ENCODE measurements around the gene NLGN3.

NLGN3 gene

DNA sequence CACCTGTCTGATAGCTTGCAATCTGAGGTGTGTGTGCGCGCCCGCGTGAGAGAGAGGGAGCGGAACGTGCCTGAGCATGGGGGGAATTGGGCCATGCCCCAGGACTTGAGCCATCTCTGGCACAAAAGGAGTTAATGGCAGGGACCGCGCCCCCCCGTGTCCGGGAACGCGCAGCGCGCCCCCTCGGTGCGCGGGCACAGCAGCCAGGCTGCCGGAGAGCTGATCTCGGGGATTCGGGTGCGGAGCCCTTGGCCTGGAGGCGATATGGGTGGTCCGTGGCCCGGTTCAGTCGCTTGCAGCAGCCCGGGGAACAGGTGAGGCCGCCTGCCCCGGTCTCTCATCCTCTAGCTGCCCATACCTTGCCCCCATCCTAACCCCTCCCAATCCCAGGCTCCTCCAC lies at the start of gene NLGN3:
NLGN3 (plus strand) TSS at position 191 of the 400 bp plus-strand sequence. CDS start 2,909 bp downstream, outside the sequence.
- DNase-seq = no peak

DNA sequence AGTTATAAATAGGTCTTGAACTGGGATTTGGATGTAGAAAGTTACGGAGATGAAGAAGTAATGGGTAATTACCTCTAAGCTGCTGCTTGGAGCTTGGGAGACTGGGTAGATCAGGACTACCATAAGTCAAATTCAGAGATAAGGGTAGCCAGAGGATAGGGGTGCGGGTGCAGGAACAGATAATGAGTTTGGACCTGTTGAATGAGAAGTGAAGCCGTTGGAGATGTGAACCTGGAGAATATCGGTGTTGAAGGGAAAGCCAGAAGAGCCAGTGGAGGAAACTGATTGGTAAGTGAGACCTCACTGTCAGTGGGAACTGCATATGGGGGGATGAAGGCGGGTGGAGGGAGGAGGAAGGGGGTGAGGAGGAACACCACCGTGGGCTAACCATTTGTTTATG lies 49.6 kb upstream of the NLGN3 start:
- no peak for DNase-seq

DNA sequence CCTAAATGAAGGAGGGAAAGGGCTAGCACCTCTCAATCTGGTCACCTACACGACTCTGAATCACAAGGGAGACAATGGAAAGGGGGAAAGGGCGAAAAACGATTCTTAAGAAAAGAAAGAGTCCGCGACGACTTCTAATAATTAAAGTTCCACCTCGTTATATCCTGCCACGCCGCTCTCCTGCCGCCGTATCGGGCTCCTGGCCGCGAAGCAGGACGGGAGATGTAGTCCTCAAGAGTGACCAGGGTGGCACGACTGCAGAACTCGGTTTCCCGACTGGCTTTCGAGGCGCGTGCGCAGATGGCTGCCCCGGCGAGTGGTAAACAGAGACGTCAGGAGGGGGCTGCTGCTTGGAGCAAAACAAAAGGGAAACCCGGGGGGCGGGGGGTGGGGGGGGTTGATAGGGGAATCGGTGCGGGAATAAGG lies 49.1 kb upstream of the NLGN3 start, which contains the start of gene FOXO4:
FOXO4 (plus strand) TSS at position 297 of the 426 bp plus-strand sequence. CDS start 678 bp downstream, outside the sequence.
- peak; percentile 83 for DNase-seq

DNA sequence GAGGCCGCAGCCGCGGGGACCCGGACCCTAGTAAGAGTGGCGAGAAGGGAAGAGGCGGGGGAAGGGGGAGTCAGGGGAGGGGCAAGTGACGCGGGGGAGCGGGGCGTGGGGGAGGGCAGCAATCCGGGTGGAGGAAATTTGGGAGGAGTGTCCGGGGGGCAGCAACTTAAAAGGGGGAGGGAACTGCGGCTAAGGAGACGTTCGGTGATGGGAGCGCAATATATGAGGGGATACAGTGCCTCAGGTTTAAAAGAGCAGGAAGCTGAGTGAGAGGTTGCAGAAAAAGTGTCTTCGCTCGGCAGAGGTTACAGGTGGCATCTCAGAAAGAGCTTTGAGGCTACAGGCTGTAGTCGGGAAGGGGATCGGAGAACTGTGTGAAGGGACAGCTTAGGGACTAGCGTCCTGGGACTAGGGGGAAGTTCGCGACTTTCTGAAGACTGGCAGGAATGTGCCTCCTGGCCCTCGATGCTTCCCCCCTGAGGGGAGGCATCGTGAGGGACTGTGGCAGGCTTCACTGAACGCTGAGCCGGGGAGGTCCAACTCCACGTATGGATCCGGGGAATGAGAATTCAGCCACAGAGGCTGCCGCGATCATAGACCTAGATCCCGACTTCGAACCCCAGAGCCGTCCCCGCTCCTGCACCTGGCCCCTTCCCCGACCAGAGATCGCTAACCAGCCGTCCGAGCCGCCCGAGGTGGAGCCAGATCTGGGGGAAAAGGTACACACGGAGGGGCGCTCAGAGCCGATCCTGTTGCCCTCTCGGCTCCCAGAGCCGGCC lies 48.5 kb upstream of the NLGN3 start:
- DNase-seq = peak; percentile 54

- DNase-seq = no peak
These were observed 47.9 kb upstream of the NLGN3 start for GRCh38 chrX:71096760-71097032.

DNA sequence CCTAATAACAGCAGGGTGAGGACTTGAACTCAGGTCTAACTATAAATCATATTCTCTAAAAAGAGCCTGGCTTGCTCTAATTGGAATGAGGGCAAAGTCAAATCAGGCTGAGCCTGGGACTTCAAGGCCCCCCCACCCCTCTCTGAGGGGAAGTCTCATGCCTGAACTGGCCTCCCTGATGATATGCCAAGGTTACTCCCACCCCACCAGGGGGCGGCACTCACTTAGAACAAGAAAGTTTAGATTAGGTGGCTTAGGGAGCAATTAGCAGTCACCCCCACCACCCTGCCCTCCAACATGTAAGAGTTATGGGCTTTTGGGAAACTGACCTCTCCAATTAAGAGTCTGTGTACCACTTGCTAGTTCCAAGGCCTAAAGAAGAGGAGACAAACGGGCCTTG lies 46.3 kb upstream of the NLGN3 start:
- DNase-seq = peak; percentile 41

GRCh38 chrX:71098951-71099506 lies 45.6 kb upstream of the NLGN3 start:
- DNase-seq = no peak

GRCh38 chrX:71099736-71100135 lies 44.9 kb upstream of the NLGN3 start:
- DNase-seq = no peak

DNA sequence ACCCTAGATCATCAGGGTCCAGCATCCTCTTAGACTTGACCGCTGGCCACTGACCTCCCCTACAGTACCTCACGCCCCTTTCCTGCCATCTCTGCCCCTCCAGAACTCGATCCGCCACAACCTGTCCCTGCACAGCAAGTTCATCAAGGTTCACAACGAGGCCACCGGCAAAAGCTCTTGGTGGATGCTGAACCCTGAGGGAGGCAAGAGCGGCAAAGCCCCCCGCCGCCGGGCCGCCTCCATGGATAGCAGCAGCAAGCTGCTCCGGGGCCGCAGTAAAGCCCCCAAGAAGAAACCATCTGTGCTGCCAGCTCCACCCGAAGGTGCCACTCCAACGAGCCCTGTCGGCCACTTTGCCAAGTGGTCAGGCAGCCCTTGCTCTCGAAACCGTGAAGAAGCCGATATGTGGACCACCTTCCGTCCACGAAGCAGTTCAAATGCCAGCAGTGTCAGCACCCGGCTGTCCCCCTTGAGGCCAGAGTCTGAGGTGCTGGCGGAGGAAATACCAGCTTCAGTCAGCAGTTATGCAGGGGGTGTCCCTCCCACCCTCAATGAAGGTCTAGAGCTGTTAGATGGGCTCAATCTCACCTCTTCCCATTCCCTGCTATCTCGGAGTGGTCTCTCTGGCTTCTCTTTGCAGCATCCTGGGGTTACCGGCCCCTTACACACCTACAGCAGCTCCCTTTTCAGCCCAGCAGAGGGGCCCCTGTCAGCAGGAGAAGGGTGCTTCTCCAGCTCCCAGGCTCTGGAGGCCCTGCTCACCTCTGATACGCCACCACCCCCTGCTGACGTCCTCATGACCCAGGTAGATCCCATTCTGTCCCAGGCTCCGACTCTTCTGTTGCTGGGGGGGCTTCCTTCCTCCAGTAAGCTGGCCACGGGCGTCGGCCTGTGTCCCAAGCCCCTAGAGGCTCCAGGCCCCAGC lies 43.8 kb upstream of the NLGN3 start:
- no peak for DNase-seq

- DNase-seq = no peak
These were observed 42.3 kb upstream of the NLGN3 start for GRCh38 chrX:71102292-71102691.

DNA sequence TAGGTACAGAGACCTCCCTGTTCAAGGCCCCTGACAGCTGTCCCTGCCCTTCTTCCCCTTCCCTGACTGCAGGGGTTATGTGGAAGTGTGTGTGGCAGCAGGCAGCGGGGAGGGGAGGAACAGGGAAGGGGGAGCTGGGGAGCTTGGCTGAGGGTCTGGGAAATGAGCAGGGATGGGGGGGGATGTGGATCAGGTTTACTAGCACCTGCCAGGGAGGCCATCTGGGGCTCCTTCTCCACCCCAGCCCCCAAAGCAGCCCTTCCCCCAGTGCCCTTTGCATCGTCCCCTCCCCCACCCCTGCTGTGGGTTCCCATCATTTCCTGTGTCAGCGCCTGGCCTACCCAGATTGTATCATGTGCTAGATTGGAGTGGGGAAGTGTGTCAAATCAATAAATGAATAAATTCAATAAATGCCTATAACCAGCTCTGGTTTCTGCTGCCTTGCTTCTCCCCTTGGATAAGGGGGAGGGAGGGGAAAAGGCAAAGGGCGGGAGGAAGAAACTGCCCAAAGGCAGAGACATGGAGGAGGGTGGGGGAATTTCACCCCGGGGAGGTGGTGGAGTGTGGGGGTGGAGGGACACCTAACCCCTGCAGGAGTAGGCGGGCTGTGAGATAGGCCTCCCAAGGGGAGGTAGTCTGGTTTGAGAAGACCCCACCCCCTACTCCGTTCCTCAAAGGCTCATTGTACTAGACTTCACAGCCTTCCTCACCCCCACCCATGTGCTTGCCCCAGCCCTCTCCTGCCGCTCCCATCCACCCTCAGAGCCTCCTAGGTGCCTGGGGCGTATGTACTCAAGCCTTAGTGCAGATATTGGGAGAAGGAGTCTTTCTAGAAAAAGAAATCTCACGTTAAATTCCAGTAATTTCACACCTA lies 41.3 kb upstream of the NLGN3 start:
- DNase-seq = no peak

GRCh38 chrX:71105628-71106027 lies 39.0 kb upstream of the NLGN3 start:
- DNase-seq = no peak

- DNase-seq = no peak
These were observed 38.2 kb upstream of the NLGN3 start, which contains the start of gene CXorf65 for GRCh38 chrX:71106427-71106826. Gene CXorf65, minus strand, starts transcription at chrX:71106740. Its CDS starts 184 bp downstream, at chrX:71106556.

DNA sequence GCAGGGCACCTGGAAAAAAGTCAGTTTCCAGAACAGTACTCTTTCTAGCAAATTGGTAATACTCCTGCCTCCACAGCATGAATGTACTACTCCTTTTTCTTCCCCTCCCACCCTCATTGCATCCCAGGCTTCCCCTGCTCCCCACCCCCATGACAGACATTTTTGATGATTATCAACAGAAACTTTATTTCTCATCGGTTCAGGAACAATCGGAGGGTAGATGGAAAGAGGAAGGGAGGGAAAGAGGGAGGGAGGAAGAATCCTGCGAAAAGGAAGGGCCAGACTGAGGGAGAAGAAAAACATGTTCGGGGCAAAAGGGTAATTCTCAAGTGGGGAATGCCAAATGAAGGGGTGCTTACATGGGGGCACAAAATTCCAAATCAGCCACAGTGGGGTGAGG lies 37.4 kb upstream of the NLGN3 start:
- no peak for DNase-seq

- no peak for DNase-seq
These were observed 36.8 kb upstream of the NLGN3 start for GRCh38 chrX:71107762-71108360.

DNA sequence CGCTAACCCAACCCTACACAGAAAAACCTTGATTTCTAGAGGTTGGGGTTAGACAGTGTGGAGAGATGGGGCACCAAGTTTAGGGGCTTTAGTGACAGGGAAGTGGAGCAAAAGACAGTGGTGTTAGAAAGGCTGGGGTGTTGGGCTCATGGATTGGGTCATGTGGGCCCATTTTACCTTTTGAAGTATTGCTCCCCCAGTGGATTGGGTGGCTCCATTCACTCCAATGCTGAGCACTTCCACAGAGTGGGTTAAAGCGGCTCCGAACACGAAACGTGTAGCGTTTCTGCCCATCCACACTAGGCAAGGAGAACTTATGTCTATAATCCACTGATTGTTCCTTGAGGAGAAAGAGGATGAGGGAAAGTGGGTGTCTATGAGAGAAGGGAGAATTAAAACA lies 35.6 kb upstream of the NLGN3 start:
- DNase-seq = no peak

DNA sequence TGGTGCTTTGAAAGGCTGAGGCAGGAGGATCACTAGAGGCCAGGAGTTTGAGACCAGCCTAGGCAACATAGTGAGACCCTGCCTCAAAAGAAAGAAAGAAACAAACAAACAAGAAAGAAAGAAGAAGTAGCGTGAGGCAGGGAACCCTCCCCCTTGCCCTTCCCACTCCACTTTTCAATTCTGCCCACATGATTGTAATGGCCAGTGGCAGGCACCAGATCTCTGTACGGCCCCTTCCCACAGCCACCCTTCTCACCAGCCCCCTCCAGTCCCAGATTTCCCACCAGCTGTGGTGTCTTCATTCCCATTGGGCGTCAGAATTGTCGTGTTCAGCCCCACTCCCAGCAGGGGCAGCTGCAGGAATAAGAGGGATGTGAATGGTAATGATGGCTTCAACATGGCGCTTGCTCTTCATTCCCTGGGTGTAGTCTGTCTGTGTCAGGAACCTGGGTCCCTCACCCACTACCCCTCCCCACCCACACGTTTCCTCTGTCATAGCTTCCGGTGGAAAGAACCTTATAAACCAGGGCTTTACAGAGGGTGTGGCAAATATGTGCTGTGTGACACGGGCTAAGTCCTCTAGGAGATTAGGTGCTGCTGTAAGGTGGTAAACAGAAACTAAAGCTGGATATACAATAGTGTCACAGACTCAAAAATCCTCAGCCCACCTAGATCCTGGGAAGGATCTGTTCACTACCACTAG lies 33.3 kb upstream of the NLGN3 start, which contains the start of gene IL2RG:
IL2RG (minus strand) TSS at position 437 of the 703 bp plus-strand sequence; CDS start at position 399, 38 bp downstream.
- DNase-seq = no peak

DNA sequence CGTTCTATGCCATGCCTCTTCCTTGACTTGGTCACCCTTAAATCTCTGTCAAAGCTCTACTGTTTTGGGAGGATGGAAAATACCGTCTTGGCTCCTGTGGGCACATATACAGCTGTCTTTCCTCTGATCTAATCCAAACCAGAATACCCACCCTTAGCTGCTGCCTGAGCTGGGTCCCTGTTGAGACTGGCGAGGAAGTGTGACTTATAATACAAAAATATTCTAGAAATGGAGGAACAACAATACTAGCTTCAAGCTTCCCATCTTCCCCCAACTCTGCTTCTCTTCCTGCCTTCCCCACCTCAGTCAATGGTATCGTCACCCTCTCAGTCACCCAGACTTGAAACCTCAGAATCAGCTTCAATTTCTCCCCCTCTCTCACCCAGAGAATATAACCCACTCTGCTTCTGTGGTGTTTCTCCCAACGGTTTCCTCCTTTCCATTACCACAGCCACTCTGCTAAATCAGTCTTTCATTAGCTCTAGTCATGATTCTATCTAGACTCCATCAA lies 32.7 kb upstream of the NLGN3 start:
- no peak for DNase-seq

- DNase-seq = no peak
These were observed 27.3 kb upstream of the NLGN3 start for GRCh38 chrX:71117358-71117757.

DNA sequence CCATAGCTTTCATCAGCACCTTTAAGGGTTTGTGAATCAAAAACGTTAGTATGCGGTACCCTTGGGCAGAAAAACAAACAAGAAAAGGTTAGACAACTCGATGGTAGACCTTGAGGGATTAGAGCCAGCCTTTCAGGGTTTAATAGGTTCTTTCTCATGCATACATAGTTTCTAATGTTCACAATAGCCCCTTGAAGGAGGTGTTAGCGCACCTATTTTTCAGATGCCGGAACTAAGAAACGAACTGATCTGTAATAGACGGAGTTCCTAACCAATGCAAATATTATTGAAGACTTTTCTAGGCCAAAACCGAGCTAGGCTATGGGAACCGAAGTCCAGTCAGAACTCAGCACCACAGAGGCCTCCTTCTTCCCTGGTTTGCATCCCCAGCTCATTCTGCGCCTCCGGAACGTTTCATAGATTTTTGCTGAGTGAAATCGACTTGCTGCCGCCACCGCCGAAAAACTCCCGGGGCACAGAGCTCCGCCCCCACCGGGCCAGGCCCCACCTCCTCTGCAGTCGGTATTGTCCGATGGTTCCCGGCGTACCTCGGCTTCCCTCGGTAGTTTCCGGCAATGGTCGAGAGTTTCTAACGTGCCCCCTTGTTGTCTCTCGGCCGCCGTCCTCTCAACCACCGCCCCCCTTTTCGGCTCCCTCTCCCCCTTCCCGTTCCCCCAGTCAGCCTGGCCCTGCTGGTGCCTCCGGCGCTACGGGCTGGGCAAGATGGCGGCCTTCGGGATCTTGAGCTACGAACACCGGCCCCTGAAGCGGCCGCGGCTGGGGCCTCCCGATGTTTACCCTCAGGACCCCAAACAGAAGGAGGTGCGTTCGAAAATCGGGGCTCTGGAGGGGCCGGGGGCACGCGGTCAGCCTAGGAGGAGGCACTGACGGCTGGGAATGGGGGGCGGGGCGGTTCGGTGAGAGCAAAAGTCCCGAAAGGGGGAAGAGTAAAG lies 26.3 kb upstream of the NLGN3 start, which contains the start of gene MED12:
MED12 (plus strand) TSS at position 565 of the 953 bp plus-strand sequence; CDS start at position 724, 159 bp downstream.
- peak; percentile 82 for DNase-seq
